GM21515 (cell line): ENCODE measurements around the gene TTC7B.

Experiments
- ATAC-seq: cut with Tn5 transposase; IDR thresholded peaks from one replicate; pipeline ENCODE4 v1.9.1; 2021; ENCODE audit not compliant: unreplicated experiment

The TTC7B gene

GRCh38 chr14:90777830-90778485 is 38.3 kb downstream of the TTC7B start:
- no peak for ATAC-seq

- no peak for ATAC-seq
Measured at GRCh38 chr14:90777358-90777757, 38.9 kb downstream of the TTC7B start.

- no peak for ATAC-seq
Measured at GRCh38 chr14:90775441-90775840, 40.8 kb downstream of the TTC7B start.

GRCh38 chr14:90774316-90774715 is 41.9 kb downstream of the TTC7B start:
- no peak for ATAC-seq

GRCh38 chr14:90773705-90774104 is 42.5 kb downstream of the TTC7B start:
- ATAC-seq: no peak

- no peak for ATAC-seq
Measured at GRCh38 chr14:90773196-90773486, 43.1 kb downstream of the TTC7B start.

GRCh38 chr14:90767899-90768298 is 48.3 kb downstream of the TTC7B start:
- no peak for ATAC-seq

- no peak for ATAC-seq
Measured at GRCh38 chr14:90760591-90761316, 55.5 kb downstream of the TTC7B start.

GRCh38 chr14:90760078-90760444 is 56.2 kb downstream of the TTC7B start:
- no peak for ATAC-seq

- no peak for ATAC-seq
Measured at GRCh38 chr14:90759370-90760077, 56.7 kb downstream of the TTC7B start.

GRCh38 chr14:90758959-90759358 is 57.3 kb downstream of the TTC7B start:
- ATAC-seq: peak; percentile 21

- peak; percentile 86 for ATAC-seq
Measured at GRCh38 chr14:90758028-90758889, 58.0 kb downstream of the TTC7B start.

GRCh38 chr14:90757452-90757851 is 58.8 kb downstream of the TTC7B start:
- ATAC-seq: no peak

GRCh38 chr14:90756755-90757345 is 59.4 kb downstream of the TTC7B start:
- ATAC-seq: no peak

GRCh38 chr14:90755661-90756304 is 60.4 kb downstream of the TTC7B start:
- ATAC-seq: no peak

GRCh38 chr14:90753456-90754005 is 62.7 kb downstream of the TTC7B start:
- no peak for ATAC-seq

- ATAC-seq: no peak
Measured at GRCh38 chr14:90750701-90751100, 65.5 kb downstream of the TTC7B start.

GRCh38 chr14:90750191-90750590 is 66.0 kb downstream of the TTC7B start:
- no peak for ATAC-seq

GRCh38 chr14:90747909-90748308 is 68.3 kb downstream of the TTC7B start:
- ATAC-seq: no peak

- no peak for ATAC-seq
Measured at GRCh38 chr14:90743826-90744225, 72.4 kb downstream of the TTC7B start.
